Neural progenitor cell (in vitro differentiated cells): ENCODE results near the gene STAMBP. TPM values are rescaled to one million over a fixed set of nuclear protein-coding genes. Genes with fewer than 3 reads are reported as not detected.
A peak's percentile ranks its signal among the peaks of the same experiment; 100 is the strongest.

ENCODE experiments used
- DNase-seq: peaks from one replicate; pipeline ENCODE4 v3.0.0-alpha.2; 2016; ENCODE audit warnings: low spot score
- H2AFZ ChIP-seq: fragments of 200-600 bp; sonication (generic); replicated peaks from 2 replicates; pipeline ENCODE4 v1.6.1; 2016; ENCODE audit warnings: antibody characterized with exemption
- H3F3A ChIP-seq: fragments of 200-600 bp; sonication (generic); 2 replicates; pipeline ENCODE4 v1.6.1; 2016; ENCODE audit warnings: antibody characterized with exemption, low read depth
- H3K27ac ChIP-seq: fragments of 200-600 bp; sonication (generic); 2 replicates; pipeline ENCODE4 v1.5.1; 2016; ENCODE audit warnings: mild to moderate bottlenecking
- H3K27me3 ChIP-seq: fragments of 200-600 bp; sonication (generic); 2 replicates; pipeline ENCODE4 v1.6.1; 2016; ENCODE audit warnings: mild to moderate bottlenecking, moderate library complexity
- H3K36me3 ChIP-seq: fragments of 200-600 bp; sonication (generic); 2 replicates; pipeline ENCODE4 v1.5.1; 2016
- H3K4me1 ChIP-seq: fragments of 200-600 bp; sonication (generic); 2 replicates; pipeline ENCODE4 v1.6.1; 2016; ENCODE audit warnings: mixed run types
- H3K4me2 ChIP-seq: fragments of 200-600 bp; sonication (generic); 2 replicates; pipeline ENCODE4 v1.6.1; 2016
- H3K4me3 ChIP-seq: fragments of 200-600 bp; sonication (generic); 2 replicates; pipeline ENCODE4 v1.5.1; 2016
- H3K79me2 ChIP-seq: fragments of 200-600 bp; sonication (generic); 2 replicates; pipeline ENCODE4 v1.6.1; 2016; ENCODE audit warnings: low read depth
- H3K9ac ChIP-seq: fragments of 200-600 bp; sonication (generic); 2 replicates; pipeline ENCODE4 v1.6.1; 2016
- H3K9me3 ChIP-seq: fragments of 200-600 bp; sonication (generic); 2 replicates; pipeline ENCODE4 v1.5.1; 2016; ENCODE audit warnings: low read depth
- H4K20me1 ChIP-seq: fragments of 200-600 bp; sonication (generic); 2 replicates; pipeline ENCODE4 v1.6.1; 2016; ENCODE audit warnings: low read depth
- H3K27ac Mint-ChIP-seq: 3 replicates; pipeline ENCODE4 v1.8.0; 2021; ENCODE audit warnings: mixed read lengths
- H3K27me3 Mint-ChIP-seq: 2 replicates; pipeline ENCODE4 v1.8.0; 2022; ENCODE audit warnings: low read depth, mild to moderate bottlenecking, inconsistent platforms, moderate library complexity, mixed read lengths; ENCODE audit not compliant: insufficient read depth
- H3K36me3 Mint-ChIP-seq: 3 replicates; pipeline ENCODE4 v1.8.0; 2021; ENCODE audit warnings: mixed read lengths
- H3K4me1 Mint-ChIP-seq: 3 replicates; pipeline ENCODE4 v1.8.0; 2021; ENCODE audit warnings: mixed read lengths
- H3K4me3 Mint-ChIP-seq: 3 replicates; pipeline ENCODE4 v1.8.0; 2021; ENCODE audit warnings: mild to moderate bottlenecking, moderate library complexity, mixed read lengths
- H3K9me3 Mint-ChIP-seq: 3 replicates; pipeline ENCODE4 v1.8.0; 2020; ENCODE audit warnings: mixed read lengths
- CTCF ChIP-seq: fragments of 200-600 bp; sonication (generic); IDR thresholded peaks from 2 replicates; pipeline ENCODE4 v1.5.1; 2017; ENCODE audit warnings: antibody characterized with exemption, mild to moderate bottlenecking
- EZH2 ChIP-seq: fragments of 200-600 bp; sonication (generic); IDR thresholded peaks from 2 replicates; pipeline ENCODE4 v1.6.1; 2017; ENCODE audit warnings: antibody characterized with exemption, mild to moderate bottlenecking, moderate library complexity
- EZH2phosphoT487 ChIP-seq: fragments of 200-600 bp; sonication (generic); IDR thresholded peaks from 2 replicates; pipeline ENCODE4 v1.6.1; 2017; ENCODE audit warnings: antibody characterized with exemption
- total RNA-seq: library from RNA; depleted of rRNA; stranded (reverse); fragments of >200 nt; gene quantifications from 2 replicates; pipeline ENCODE4 v1.2.3, GENCODE V29; 2015; ENCODE audit warnings: low replicate concordance

Gene STAMBP
- total RNA-seq, 1 donor from 2014 or later: 77.3 TPM

- H3K36me3 Mint-ChIP-seq: peaks cover 11% of the 10 kb centered on the region
- Histone ChIP-seq H3K9ac (no peak overlapping the region), H3K27ac (no peak overlapping the region), H3F3A (no peaks in the 10 kb centered on the region), H3K79me2 (no peaks in the 10 kb centered on the region), H3K36me3 (peaks cover 4% of the 10 kb centered on the region), H3K4me2 (no peak overlapping the region), H3K4me1 (no peaks in the 10 kb centered on the region), H2AFZ (no peak overlapping the region), H3K9me3 (no peaks in the 10 kb centered on the region), H3K4me3 (no peak overlapping the region), H4K20me1 (peaks cover 13% of the 10 kb centered on the region), H3K27me3 (no peaks in the 10 kb centered on the region)
- no peaks in the 10 kb centered on the region for H3K9me3 Mint-ChIP-seq
- H3K4me1 Mint-ChIP-seq: no peaks in the 10 kb centered on the region
- no peak overlapping the region for H3K27ac Mint-ChIP-seq
- no peaks in the 10 kb centered on the region for H3K27me3 Mint-ChIP-seq
- no peak for DNase-seq
- H3K4me3 Mint-ChIP-seq: no peak overlapping the region
- TF ChIP-seq EZH2: no peak
- TF ChIP-seq EZH2phosphoT487: no peak
- no peak for TF ChIP-seq CTCF
These were observed 13.9 kb downstream of the STAMBP start for GRCh38 chr2:73842739-73843019.

- Histone ChIP-seq H3K4me3 (no peak overlapping the region), H3F3A (no peaks in the 10 kb centered on the region), H3K27me3 (no peaks in the 10 kb centered on the region), H3K4me2 (no peak overlapping the region), H3K27ac (no peak overlapping the region), H3K36me3 (peaks cover 4% of the 10 kb centered on the region), H3K4me1 (no peaks in the 10 kb centered on the region), H4K20me1 (peaks cover 4% of the 10 kb centered on the region), H3K9ac (peak overlapping the region; percentile 23), H3K79me2 (no peaks in the 10 kb centered on the region), H2AFZ (no peak overlapping the region), H3K9me3 (no peaks in the 10 kb centered on the region)
- no peaks in the 10 kb centered on the region for H3K4me1 Mint-ChIP-seq
- H3K4me3 Mint-ChIP-seq: no peak overlapping the region
- TF ChIP-seq CTCF: no peak
- H3K36me3 Mint-ChIP-seq: peaks cover 11% of the 10 kb centered on the region
- no peaks in the 10 kb centered on the region for H3K9me3 Mint-ChIP-seq
- H3K27ac Mint-ChIP-seq: no peak overlapping the region
- peaks cover 2% of the 10 kb centered on the region for H3K27me3 Mint-ChIP-seq
- no peak for DNase-seq
These were observed 15.3 kb downstream of the STAMBP start for GRCh38 chr2:73844087-73844486.

- Mint-ChIP-seq H3K27ac (no peak overlapping the region), H3K36me3 (peaks cover 23% of the 10 kb centered on the region), H3K4me1 (no peaks in the 10 kb centered on the region), H3K9me3 (no peaks in the 10 kb centered on the region), H3K4me3 (no peak overlapping the region), H3K27me3 (peaks cover 2% of the 10 kb centered on the region)
- no peak overlapping the region for H3K9ac ChIP-seq
- TF ChIP-seq EZH2: no peak
- no peak for TF ChIP-seq CTCF
- TF ChIP-seq EZH2phosphoT487: no peak
- no peaks in the 10 kb centered on the region for H3K27me3 ChIP-seq
- no peaks in the 10 kb centered on the region for H3K79me2 ChIP-seq
- DNase-seq: no peak
- no peak overlapping the region for H3K27ac ChIP-seq
- H3K4me2 ChIP-seq: no peak overlapping the region
- H4K20me1 ChIP-seq: no peaks in the 10 kb centered on the region
- no peaks in the 10 kb centered on the region for H3F3A ChIP-seq
- no peak overlapping the region for H2AFZ ChIP-seq
- H3K4me1 ChIP-seq: no peaks in the 10 kb centered on the region
- no peaks in the 10 kb centered on the region for H3K9me3 ChIP-seq
- no peak overlapping the region for H3K4me3 ChIP-seq
- H3K36me3 ChIP-seq: peaks cover 6% of the 10 kb centered on the region
These were observed 21.2 kb downstream of the STAMBP start for GRCh38 chr2:73850009-73850408.

- no peak overlapping the region for H3K4me3 Mint-ChIP-seq
- no peak overlapping the region for H3K4me2 ChIP-seq
- H3K4me1 ChIP-seq: no peaks in the 10 kb centered on the region
- no peaks in the 10 kb centered on the region for H3K9me3 Mint-ChIP-seq
- peaks cover 6% of the 10 kb centered on the region for H3K36me3 ChIP-seq
- H3K9ac ChIP-seq: no peak overlapping the region
- H3K27ac Mint-ChIP-seq: no peak overlapping the region
- no peaks in the 10 kb centered on the region for H3K27me3 ChIP-seq
- no peak overlapping the region for H3K4me3 ChIP-seq
- no peaks in the 10 kb centered on the region for H3F3A ChIP-seq
- DNase-seq: no peak
- no peaks in the 10 kb centered on the region for H3K79me2 ChIP-seq
- no peaks in the 10 kb centered on the region for H3K9me3 ChIP-seq
- peaks cover 2% of the 10 kb centered on the region for H3K27me3 Mint-ChIP-seq
- H3K4me1 Mint-ChIP-seq: no peaks in the 10 kb centered on the region
- H3K36me3 Mint-ChIP-seq: peaks cover 29% of the 10 kb centered on the region
- TF ChIP-seq CTCF: peak; percentile 38
- TF ChIP-seq EZH2: no peak
- no peak overlapping the region for H2AFZ ChIP-seq
- no peaks in the 10 kb centered on the region for H4K20me1 ChIP-seq
- no peak overlapping the region for H3K27ac ChIP-seq
These were observed 22.5 kb downstream of the STAMBP start for GRCh38 chr2:73851274-73851673.
